NCI-H1105 (cell line): Measurements from ENCODE around the gene ERGIC1.
A peak's percentile ranks its signal among the peaks of the same experiment; 100 is the strongest.

Source experiments
- DNase-seq: peaks from one replicate; lab custom pipeline; 2025; lab: John Stamatoyannopoulos, UW

Gene ERGIC1

GRCh38 chr5:172828911-172829431 is 5.1 kb upstream of the ERGIC1 start:
- no peak for DNase-seq

- DNase-seq = no peak
Observed at GRCh38 chr5:172830275-172830799, 3.7 kb upstream of the ERGIC1 start.

DNA sequence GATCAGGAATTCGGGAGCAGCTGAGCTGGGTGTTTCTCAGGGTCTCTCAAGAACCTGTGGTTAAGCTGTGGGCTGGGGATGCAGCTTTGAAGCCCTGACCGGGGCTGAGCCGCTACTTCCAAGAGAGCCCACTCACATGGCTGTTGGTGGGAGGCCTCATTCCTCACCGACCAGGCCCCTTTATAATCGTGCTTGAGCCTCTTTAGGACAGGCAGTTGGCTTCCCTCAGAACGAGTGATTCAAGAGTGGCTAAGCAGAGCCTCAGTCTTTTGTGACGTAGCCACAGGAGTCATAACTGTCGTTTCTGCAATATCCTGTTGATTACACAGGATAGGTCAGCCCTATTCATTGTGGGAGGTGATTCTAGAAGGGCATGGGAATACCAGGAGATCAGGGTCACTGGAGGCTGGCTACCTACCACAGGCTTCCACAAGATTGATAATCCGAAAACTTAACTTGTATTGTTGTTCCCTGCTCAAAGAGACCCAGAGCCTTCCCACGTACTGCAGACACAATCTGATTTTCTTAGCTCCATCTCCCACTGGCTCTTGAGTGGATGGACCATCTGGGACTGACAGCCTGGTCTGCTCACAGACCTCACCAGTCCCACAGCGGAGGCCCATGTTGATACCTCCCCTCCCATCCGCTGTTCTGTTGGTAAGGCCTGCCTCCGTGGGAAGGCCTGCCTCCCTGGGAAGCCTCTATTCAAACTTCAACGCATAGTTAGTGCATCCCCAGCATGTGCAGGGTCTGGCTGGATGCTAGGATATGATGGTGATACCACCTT is 3.0 kb upstream of the ERGIC1 start:
- no peak for DNase-seq

DNA sequence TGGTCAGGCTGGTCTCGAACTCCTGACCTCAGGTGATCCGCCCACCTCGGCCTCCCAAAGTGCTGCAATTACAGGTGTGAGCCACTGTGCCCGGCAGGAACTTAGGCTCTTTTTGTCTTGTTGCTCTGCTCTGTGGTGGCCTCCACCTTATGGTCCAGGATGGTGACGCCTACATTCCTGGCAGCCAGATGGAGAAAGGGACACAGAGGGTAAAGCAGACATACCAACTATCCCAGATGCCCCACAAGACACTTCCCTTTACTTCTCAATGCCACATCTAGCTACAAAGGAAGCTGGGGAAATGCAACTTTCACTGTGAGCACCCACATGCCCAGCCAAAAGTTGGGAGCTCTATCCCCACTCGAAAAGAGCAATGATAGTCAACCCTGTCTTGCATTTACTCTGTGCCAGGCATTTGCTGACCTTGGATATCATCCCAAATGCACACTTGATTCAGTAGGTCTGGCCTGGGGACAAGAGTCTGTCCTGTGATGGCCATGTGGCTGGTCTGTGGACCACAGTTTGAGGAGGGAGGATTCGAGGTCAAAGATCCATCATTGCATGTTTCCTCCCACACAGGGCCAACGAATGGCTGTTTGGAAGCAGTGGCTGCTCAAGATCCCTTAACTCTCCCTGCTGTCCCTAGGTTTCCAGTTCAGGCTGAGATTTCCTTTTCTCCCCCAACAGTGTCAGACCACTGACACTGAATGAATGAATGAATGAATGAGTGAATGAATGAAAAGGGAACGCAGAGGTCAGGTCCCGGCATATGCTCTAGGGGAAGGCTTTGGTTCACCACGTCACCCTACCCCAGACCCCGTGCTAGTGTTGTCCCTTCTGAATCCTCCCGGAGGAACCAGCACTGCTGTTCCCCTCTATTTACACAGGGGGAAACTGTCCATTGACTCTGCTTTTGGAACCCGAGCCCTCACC is 1.4 kb upstream of the ERGIC1 start:
- no peak for DNase-seq

DNA sequence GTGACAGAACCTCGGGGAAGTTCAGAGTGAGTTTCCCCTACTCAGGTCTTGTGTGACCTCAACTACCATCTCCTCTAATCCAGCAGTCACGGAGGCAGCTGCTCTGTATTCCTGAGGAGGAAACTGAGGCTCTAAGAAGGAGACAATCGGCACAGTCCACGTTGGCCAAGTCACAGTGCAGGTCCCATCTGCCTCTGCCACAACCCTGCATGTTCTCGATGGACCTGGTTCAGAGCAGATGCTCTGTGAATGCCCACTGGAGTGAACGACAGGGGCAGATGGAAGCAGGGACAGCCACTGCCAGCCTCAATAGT is 722 bp upstream of the ERGIC1 start:
- DNase-seq = no peak

- DNase-seq = no peak
Observed at GRCh38 chr5:172834415-172835289, 601 bp downstream of the ERGIC1 start.

DNA sequence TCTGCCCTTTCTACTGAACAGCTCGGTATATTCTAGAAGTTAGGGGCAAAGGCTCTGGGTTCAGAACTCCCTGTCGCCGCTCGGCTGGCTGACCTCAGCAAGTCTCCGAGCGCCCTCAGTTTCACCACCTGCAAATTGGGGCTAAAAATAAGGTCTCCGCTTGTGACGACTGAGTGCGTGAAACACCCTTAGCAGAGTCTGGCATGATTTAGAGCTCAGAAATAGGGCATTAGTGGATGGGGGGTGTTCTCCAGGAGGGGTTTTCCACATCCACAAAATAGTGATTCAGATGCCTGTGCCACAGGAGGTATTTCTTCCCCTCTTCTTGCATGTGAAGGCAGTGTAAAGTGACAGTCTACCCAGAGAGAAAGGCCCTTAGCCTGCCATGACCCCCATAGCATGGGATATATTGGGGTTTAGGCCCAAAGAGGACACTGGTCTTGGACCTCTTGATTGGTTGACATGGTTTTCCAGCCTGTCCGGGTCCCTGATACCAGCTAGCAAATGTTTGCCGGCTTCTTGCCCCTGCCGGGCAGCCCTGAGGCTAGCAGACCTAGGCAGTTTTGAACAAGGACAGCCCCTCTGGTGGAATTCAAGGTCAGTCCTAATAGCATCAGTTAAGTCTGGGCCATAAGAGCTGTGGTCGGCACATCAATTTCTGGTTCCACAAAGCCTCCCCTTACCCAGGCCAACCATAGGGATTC is 1.4 kb downstream of the ERGIC1 start:
- no peak for DNase-seq

DNA sequence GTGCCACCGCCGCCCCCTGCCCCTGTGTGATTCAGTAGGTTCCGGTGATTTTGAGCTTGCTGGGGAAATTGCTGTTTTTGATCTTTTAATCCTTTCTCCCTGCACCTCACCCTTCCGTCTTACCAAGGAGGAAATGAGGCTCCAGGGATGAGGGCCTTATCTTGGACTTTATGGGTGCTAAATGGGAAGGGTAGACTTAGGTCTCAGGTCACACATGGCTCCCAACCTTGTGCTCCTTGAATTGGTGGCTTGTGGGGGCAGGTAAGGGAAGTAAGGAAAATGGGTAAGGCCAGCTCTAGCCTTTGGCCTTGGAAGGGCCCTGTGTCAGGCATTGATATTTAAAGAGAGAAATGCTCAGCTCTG is 1.9 kb downstream of the ERGIC1 start:
- no peak for DNase-seq

DNA sequence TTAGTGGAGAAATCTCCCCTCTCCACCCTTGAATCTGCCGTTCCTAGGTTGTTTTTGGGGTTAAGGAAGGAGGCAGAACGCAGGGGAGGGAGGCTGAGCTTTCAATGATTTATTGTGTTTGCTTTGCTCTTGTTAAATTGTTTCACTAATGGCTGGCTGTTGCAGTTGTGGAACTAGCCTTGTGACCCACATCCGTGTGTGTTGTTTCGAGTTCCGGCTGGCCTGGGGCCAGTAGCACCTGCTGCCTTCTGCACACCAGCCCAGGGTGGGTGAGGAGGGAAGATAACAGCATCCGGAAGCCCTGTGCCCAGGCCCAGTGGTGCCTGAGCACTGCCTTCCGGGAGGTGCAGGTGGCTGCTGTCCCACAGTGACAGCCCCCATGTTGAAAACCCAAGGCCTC is 3.6 kb downstream of the ERGIC1 start:
- peak; percentile 68 for DNase-seq

DNA sequence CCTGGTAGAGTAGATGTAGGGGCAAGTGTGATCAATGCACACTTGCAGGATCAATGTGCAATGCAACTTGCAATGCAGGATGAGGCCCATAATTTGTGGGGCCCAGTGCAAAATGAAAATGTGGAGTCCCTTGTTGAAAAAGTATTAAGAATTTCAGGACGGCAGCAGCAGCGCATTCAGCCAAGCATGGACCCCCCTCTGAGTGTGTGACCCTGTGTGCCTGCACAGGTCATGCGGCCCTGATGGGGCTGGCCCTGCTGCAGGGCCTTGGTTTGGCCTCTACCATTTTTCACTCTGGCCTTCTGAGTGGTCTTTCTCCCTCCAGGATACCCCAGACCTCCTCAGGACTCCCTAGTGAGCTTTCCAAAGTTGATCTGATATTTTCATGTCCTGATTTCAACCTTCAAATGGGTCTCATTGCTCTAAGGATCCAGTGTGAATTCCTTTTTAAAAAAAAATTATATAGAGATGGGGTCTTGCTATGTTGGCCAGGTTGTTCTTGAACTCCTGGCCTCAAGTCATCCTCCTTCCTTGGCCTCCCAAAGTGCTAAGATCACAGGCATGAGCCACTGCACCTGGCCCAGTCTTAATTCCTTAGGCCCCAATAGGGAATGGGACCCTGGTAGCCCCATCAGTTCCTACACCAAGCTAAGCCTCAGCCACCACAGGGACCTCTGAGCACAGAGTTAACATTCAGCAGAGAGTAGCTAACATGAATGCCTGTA is 4.3 kb downstream of the ERGIC1 start:
- no peak for DNase-seq

DNA sequence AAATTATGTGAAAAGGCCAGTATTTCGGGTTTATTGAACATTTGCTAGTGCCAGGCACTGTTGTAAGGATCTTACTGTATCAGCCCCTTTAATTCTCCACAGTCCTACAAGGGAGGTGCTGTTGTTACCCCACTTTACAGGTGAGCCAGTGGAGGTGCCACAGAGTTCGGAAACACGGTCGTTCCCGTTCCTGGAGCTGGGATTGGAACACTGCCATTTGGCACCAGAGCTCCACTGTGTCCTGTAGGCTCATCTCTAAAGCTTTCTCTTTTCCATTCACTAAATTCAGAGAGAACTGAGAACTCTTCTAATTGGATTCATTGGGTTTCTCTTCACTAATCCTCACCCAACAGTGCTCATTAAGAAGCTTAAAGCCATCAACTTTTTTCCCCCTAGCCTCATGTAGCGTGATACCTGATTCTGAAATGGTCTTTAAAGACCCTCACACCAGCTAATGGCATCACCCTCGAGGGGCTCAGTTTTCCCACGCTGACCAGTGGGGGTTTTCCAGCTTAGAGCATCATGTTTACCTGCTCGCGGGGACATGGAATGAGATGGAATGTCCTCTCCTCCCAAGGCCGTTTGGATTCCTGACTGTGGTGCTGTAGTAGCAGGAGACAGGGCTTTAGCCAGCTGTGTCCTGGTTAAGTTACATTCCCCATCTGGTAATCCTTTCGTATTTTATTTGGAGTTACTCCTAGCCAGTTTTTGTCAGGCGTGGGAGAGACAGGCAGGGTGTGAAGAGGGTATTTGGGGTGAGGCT is 5.8 kb downstream of the ERGIC1 start:
- no peak for DNase-seq

GRCh38 chr5:172840432-172841154 is 6.5 kb downstream of the ERGIC1 start:
- no peak for DNase-seq

DNA sequence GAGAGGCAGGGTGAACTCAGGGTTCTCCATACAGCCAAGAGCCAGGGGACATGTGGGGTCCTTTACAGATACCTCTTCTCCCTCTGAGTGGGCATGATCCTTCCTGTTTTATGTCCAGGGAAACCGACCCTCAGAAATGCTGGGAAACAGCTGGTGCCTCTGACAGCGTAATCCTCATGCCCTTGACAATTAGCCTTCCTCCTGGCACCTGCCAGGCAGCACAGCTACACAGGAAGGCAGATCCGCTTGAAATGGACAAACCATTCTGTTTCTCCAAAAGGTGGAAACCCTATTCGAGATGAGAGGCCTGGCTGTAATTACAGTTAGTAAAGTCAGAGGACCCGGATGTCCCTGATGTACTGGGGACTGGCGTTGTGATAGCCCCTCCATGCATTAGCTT is 7.2 kb downstream of the ERGIC1 start:
- DNase-seq = peak; percentile 67

GRCh38 chr5:172843825-172844576 is 9.9 kb downstream of the ERGIC1 start:
- DNase-seq = no peak

DNA sequence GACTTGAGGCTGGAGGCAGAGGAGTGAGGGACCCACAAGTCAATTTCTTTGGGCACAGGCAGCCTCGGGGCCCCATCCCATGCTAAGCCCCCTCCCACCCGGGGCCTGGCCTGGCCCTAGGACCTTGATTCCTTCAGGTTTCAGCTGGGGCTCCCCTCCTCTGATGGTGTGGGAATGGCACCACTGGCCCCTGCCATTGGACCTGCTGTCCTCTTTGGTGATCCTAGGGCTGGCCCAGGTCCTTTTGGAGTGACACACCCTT is 10.5 kb downstream of the ERGIC1 start:
- no peak for DNase-seq

DNA sequence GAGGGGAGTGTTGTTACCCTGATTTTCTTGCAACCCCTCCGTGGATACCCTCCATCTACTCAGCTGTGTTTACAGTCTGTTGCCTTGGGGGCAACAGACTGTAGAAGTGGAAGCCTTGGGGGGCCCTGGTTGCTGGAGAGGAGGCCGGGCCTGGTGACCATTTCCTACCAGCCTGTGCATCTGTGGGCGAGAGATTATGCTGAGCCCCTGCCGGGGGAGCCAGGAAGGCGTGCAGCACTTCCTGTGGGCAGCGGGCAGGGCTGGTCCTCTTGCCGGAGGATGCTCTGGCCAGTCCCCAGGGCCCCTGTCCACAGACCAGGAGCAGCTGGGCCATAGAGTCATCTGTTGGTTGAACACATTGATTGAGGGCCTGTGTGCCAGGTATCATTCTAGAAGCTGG is 11.1 kb downstream of the ERGIC1 start:
- no peak for DNase-seq

- DNase-seq = no peak
Observed at GRCh38 chr5:172845576-172845975, 11.5 kb downstream of the ERGIC1 start.

GRCh38 chr5:172846249-172846648 is 12.2 kb downstream of the ERGIC1 start:
- no peak for DNase-seq

GRCh38 chr5:172846677-172847076 is 12.6 kb downstream of the ERGIC1 start:
- no peak for DNase-seq
